ENCODE measurements around the gene CGB8.

CGB8 gene

DNA sequence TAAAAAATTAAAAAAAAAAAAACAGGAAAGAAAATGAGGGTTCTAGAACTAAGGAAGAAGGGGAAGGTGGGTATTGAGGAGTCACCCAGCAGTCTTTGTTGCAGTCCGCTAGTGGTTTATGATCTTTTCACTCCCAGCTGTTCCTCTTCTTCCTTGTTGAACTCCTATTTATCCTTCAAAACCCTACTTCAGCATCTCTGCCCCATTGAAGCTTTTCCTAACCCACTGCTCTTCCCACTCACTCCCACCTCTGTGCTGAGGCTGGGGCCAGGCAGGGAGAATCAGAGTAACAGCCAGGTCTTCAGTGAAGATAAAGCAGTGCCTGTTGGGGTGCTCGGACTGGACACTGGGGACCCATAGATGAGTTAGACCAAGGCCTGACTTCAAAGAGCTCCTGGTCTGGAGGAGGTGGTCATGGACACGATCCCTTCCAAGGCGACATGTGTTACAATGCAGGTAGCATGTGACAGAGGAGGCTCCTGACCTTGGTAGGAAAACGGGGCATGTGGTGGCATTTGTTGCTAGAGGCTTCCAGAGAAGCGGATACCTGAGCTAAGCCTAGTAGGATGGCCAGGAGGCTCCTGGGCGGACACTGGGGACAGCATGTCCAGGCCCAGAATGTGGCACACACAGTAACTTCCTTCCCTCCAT is 43.8 kb downstream of the CGB8 start:
- no peak for DNase-seq (ENCODE audit: low read depth)

GRCh38 chr19:49004133-49004532 is 44.8 kb downstream of the CGB8 start:
- no peak for DNase-seq (ENCODE audit: low read depth)

DNA sequence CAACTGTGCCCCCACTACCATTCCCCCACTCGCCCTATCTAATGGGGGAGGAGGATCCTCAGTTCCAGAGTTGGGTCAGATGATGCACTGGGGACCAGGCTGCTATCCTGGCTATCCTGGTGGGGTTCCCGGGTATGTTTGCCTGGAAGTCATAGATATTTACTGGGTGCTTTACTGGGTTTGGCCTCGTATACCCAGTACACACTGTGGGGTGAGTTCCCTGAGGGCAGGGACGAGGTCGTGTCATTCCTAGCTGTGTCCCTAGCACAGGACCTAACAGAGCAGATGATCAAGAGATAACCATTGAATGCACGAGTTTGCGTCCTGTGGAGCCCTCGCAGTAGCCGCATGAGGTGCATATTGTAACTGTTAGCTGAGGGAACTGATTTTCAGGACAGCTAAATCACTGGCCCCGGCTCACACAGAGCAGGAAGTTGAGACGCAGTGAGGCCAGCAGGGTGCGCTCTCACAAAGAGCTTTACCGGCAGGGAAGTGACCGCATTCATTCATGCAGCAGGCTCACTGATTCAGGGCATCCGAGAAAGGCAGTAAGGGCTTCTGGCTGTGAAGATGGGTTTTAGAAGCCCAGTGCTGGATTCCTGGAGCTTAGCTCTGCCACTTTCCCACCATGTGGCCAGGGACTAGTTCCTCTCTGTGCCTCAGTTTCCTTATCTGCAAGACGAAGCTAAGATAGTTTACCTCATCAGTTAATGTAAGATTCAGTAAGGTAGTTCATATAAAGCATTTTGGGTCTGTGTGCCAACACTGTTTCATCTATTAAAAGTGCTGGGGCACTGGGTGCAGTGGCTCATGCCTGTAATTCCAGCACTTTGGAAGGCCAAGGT is 49.2 kb downstream of the CGB8 start:
- DNase-seq (ENCODE audit: low read depth) = peak; percentile 73

DNA sequence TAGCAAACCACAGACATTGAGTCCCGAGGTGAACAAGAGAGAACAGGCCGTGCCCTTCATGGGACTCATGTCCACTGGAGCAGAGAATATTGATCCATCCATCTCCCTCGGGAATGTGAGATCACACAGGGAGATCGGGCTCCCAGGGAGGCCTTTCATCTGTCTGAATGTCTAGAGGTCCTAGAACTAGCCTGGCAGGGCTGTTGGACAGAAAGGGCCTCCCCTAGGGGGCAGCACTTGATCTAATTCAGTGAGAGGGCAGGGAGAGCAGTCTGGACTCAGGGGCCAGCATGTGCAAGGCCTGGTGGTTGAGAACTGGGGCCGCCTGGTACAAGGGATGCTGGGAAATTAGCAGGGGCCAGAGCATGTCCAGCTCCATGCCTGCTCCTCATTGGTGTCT is 50.9 kb downstream of the CGB8 start:
- peak; percentile 61 for DNase-seq (ENCODE audit: low read depth)
